Activated CD8-positive, alpha-beta memory T cell treated with anti-CD3 and anti-CD28 coated beads for 24 hours (primary cell): ENCODE measurements around the gene C1QTNF8.

Experiments
- DNase-seq: peaks from one replicate; pipeline ENCODE4 v3.0.0-alpha.2; 2020

The C1QTNF8 gene

GRCh38 chr16:1055557-1055924 lies 40.5 kb downstream of the C1QTNF8 start:
- DNase-seq = no peak

DNA sequence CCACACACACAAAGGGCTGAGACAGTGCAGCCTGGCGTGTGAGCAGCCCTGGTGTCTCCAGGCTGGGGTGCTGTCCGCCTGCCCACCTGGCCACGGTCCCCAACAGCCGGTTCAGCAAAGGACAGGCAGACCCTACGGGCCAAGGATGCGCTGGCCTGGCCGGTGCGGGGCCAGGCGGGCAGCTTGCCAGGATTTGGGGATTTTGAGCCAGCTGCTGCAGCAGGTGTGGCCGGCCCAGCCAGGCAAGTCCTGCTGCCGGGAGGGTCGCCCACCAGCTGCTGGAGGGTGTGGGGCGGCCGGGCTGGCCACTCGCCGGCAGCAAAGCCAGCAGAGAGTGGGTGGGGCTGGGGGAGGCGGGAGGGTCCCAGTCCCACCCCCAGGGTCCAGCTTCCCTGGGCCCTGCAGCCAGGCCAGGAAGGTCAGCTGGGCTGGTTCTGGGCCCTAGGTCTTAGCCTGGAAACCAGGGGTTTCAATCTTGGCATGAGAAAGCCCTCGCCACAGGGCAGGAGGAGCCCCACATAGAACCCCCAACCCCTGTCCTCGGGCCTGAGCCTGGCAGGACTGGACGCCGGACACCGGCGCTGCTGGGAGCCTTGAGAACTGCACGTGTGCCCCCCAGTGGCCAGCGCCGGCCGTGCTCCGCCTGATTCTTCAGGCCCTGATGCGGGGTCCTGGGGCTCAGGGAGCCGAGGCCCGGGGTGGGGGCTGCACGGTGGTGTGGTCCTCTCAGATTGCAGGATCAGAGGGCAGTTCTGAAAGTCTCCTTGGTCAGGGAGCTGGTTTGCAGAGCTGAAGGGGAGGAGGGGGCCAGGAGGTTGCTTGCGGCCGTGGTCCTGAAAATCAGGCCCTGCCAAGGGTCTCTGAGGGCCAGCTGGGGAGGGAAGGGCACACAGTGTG lies 41.1 kb downstream of the C1QTNF8 start:
- DNase-seq = peak; percentile 78

DNA sequence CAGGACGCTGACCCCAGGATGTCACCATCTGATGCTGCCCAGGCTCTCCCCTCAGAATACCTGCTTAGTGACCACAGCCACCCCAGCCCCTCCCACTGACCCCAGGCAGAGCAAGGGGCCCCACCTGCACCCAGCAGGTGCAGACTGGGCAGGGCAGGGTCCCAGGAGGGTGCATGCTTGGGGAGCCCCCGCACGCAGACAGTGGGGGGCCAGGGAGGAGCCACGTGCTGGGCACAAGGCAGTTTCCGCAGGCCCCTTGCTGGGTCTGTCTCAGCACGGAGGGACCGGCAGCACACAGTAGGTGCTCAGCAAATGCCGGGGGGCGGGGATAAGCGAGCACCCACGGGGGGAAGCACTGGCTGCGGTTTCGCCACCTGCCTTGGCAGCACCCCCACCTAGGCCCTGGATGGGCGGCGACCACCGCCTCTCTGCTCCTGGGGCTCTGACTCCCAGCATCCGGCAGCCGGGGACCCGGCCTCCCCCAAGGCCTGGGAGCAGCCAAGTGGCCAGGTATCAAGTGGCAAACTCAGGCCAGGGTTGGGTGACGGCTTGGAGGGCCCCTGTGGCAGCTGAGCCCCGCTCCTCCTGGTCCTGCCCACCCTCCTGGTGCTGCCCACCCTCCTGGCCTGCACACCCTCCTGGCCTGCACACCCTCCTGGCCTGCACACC lies 42.2 kb downstream of the C1QTNF8 start:
- DNase-seq = no peak

DNA sequence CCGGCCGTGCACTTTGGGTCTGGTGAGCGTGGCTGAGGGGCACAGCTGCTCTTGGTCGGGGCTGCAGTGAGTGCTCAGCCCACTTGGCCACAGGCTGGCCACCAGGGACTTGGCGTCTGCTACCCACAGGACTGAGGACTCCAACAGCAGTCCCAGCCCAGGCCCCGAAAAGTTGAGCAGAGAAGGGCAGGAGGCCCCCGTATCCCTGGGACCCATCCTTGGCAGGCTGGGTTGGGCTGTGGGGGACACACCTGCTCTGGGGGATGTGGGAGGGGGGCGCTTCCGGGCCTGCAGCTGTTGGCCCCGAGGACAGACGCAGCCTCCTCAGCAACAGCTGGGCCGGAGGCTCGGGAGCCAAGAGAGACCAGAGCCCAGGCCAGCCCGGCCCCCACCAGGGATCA lies 42.9 kb downstream of the C1QTNF8 start:
- no peak for DNase-seq

- DNase-seq = no peak
Observed at GRCh38 chr16:1052721-1053120, 43.3 kb downstream of the C1QTNF8 start.

GRCh38 chr16:1051446-1051845 lies 44.6 kb downstream of the C1QTNF8 start:
- no peak for DNase-seq

- no peak for DNase-seq
Observed at GRCh38 chr16:1050921-1051320, 45.1 kb downstream of the C1QTNF8 start.

DNA sequence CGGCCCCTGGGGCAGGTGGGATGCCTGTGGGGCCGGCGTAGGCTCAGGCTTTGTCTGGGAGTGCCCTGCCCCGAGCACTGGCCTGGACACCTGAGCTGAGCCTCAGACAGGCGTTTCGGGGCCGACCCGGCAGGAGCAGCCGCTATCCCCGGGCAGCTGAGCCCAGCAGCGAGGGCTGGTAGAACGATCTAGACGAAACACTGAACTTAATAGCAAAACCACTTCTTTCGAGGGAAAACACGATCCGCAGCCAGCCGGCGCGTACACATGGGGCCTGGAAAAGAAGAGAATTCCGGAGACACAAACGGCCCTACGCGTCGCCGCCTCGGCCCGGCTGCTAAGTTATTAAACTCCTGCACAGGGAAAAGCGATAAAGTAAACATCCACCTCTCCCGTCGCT lies 45.5 kb downstream of the C1QTNF8 start:
- no peak for DNase-seq

GRCh38 chr16:1049976-1050247 lies 46.1 kb downstream of the C1QTNF8 start:
- no peak for DNase-seq

GRCh38 chr16:1049113-1049975 lies 46.7 kb downstream of the C1QTNF8 start:
- no peak for DNase-seq

DNA sequence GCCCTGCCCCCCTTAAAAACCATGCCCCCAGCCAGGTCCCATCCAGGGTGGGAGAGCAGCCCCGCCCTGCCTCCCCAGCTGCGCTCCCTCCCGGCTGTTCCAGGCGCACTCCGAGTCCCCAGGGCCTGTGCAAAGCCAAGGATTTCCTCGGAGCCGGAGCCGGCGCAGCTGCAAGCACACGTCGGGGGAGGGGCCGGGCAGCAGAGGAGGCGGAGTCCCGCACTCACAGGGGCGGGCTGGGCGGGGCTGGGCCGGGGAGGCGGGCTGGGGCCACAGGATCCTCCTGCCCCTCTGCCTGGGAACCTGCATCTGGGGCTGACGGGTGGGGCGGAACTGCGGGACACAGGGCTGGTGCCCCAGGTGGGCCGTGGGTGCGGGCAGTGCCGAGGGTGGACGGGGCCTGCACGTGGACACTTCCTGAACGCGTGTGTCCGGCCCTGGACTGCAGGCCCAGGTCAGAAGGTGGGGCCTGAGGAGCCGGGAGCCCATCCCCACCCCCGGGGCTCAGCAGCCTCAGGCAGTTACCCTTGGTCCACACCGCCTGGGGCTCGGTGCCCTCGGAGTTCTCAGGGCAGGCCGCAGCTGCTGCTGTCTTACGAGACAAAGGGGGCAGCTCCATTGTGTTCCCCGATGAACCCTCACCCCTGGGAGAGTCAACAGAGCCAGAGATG lies 47.5 kb downstream of the C1QTNF8 start:
- no peak for DNase-seq

- DNase-seq = no peak
Observed at GRCh38 chr16:1047801-1048200, 48.2 kb downstream of the C1QTNF8 start.

DNA sequence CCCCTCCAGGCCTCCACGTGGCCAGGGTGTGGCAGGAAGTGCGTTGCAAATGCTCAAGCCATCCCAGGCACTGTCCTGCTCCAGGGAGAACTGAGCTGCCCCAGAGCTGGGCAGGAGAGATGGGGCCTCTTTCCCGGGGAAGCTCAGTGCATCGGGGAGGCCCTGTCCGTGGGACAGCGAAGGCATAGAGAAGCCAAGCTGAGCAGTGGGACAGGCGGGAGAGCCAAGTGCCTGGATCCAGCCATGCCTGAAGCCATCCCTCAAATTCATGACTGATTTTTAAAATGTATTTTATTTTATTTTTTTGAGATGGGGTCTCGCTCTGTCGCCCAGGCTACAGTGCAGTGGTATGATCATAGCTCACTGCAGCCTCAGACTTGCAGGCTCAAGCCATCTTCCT lies 48.9 kb downstream of the C1QTNF8 start:
- no peak for DNase-seq

DNA sequence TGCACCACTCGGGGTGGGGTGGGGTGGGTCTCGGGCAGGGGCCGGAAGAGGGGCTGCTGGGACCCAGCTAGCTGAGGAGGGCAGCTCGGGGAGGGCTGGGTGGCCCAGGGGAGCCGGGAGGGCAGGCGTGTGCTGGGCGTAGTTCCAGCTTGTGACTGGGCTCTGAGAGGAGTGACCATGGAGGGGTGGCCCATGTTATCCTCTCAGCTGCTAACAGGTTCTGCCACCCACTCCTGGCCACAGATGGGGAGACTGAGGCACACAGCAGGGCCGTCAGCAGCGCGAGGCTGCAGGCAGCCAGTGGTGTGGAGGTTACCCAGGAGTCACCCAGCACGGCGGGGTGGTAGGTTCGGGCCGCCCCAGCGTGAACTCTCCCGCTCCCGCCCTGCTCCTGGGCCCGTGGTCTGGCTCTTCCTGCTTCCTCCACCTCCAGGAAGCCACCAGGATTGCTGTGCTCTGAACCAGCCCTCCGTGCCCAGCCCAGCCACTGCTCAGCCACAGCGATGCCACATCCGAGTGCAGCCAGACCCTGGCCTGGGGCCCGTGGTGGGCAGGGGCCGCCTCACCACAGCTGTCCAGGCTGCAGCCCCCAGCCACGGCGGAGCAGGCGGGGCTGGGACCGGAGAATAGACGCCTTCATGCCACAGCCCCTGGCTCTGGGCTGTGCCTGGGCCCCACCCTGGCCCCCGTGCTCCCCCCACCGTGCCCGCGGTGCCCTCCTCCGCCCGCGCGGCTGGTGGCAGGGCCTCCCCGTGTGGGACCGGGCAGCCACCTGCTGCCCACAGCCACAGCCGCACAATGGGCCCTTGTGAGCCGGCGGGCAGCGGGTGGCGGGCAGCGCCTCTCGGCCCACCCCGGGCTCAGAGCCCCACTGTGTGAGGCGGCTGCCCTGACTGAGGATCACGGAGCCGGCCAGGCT lies 49.8 kb downstream of the C1QTNF8 start:
- DNase-seq = no peak

GRCh38 chr16:1045310-1045992 lies 50.6 kb downstream of the C1QTNF8 start:
- no peak for DNase-seq

DNA sequence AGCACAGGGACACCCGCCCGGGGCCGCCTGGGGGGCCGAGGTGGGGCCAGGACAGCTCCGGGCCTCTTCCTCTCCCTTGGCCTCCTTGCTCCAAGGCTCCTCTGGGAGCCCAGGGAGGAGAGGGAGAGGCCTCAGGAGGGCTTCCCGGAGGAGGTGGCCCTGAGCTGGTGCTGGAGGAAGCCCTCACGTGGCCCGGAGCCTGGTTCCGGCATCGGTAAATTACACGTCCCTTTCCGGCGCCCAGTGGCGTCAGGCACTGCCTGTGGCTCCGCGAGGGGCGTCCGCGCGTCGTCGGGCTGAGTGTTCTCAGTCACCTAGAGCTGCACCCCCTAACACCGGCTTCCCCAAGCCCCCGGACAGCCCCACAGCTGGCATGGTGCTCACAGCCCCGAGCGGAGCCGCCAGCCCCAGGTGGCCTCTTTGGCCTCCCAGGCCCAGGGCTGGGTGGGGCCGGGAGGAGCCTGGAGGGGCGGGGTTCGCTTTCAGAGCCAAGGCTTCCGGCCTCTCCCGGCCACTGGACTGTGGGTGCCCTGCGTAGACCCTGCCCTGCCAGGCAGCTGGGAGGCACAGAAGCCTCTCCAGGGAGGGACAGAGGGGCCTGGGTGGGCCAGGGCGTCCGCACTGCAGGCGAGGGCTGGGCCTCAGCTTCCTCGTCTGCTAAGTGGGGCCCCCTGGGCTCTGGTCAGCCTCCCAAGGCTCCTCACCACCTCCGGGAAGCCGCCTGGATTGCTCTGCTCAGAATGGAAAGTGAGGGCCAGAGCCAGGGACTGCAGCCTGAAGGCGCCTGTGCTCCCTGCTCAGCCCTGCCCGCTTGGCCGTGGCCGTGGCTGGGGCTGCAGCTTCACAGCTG lies 51.4 kb downstream of the C1QTNF8 start:
- DNase-seq = no peak

DNA sequence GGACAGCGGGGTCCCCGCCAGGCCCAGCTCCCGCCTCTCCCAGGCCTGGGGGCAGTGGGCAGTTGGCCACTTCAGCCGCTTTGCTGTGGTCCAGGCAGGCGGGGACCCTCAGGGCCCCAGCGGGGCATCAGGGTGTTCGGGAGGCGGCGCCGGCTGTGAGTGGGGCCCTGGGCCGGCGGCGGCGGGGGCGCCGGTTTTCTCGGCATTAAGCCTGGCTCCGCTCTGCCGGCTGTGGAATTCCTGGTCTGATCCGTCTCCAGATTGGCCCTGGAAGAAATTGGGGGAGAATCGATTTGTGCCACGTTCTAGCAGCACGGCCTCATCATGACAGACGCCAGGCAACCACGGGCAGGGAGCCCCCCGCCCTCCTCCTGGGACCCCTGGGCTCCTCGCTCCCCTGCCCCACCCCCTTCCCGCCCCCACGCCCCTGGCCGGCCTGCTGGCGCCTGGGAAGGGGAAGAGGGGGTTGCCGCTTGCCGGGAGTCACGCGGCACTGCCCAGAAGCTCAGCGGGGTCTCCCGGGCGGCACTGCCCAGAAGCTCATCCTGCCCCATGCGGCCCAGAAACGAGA lies 52.1 kb downstream of the C1QTNF8 start:
- DNase-seq = no peak

- no peak for DNase-seq
Observed at GRCh38 chr16:1042866-1043265, 53.2 kb downstream of the C1QTNF8 start.

- no peak for DNase-seq
Observed at GRCh38 chr16:1042049-1042744, 53.8 kb downstream of the C1QTNF8 start.
